Stimulated activated CD8-positive, alpha-beta memory T cell treated with anti-CD3 and anti-CD28 coated beads, Interleukin-2, amount 100 ng/mL, for 48 hours (primary cell): Measurements from ENCODE around the gene MB.
A peak's percentile ranks its signal among the peaks of the same experiment; 100 is the strongest.

Experiments
- DNase-seq, 2 donors: peaks; one replicate each; pipeline ENCODE4 v3.0.0-alpha.2; 2020; ENCODE audit warnings: low read depth in 2 of 2

The MB gene

DNA sequence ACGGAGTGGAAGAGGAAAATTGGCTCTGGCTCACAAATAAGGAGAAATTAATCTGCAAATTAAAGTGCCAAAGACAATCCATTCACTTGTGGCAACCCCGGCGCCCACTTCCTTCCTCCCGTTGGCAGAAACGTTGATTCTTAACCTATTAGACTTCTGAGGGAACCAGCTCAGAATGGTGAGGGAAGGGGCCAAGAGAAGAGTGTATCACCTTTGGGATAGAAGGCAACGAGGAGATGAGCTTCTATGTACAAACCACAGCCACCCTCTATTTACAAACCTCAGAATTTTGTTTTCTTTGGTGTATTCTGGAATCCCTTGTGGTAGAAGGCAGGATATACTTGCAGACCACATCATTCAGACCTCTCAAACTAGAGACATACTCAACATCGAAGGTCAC lies 1.1 kb downstream of the MB start:
- DNase-seq, result no peak

DNA sequence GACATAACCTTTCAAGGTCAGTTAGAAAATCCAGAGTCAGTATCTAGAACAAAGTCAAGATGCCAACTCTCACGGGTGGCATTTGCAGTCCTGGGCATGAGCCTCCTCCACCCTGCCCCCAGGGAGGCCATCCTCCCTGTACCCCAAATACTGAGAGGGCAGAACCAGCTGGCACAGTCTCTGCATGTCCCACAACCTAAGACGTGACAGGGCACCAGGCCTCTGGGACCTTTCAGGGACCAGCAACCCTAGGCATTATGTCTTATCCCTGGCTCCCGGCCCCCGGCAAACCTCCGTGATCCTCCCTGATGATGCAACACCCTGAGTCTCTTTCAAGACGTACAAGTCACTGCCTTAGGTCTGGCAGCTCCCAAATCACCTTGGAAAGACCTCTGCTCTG lies 2.0 kb downstream of the MB start:
- no peak for DNase-seq

DNA sequence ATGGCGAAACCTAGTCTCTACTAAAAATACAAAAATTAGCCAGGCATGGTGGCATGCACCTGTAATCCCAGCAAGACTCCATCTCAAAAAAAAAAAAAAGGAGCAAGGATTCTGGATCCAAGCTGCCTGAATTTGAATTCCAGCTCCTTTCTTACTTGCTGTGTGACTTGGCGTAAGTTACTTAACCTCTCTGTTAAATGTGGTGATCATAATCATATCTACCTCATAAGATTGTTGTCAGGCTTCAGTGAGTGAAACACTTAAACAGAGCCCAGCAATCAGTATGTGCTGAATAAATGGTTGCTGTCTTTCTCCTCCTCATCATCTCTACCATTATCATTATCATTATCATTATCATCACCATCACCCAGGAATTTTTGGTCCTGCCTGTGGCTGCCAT lies 2.7 kb downstream of the MB start:
- no peak for DNase-seq

DNA sequence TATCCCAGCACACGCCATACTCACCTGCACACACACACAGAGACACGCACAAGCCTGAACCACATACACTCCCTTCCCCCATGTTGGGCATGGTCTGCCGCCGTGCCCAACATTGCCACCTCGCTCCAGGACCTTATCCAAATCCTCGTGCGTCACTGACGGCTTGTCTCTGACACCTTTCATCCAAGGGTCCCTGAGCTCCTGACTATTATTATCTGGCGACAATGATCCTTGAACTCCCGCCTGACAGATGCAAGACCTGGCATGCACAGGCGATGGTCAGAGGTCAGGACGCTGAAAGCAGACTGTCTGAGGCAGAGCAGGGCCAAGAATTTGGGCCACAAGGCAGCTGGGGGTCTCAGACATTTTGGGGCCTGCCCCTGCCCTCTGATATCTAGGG lies 4.2 kb downstream of the MB start:
- no peak for DNase-seq

DNA sequence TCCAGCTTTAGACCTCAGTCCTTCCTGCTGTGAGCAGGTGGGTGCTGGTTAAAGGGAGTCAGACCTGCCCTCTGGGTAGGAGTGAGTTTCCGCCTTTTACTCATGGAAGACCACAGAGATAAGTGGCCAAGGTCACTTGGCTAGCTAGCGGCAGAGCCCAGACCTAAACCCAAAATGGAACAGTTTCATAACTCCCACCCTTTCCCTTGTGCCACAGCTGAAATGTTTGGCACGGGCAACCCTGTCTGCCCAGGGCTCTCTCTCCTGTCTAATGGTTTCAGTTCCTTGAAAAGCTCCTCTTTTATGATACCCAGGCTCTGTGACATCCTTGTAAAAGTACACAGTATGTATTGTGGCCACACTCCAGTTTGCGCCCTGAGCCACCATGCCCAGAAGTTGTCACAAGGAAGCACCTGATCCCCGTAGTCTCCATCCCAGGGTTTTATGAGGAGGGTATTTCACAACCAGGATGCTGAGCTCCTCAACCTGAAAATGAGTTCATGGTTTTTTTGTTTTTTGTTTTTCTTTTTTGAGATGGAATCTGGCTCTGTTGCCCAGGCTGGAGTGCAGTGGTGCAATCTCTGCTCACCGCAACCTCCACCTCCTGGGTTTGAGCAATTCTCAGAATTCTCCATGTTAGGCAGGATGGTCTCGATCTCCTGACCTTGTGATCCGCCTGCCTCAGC lies 5.1 kb downstream of the MB start:
- no peak for DNase-seq

DNA sequence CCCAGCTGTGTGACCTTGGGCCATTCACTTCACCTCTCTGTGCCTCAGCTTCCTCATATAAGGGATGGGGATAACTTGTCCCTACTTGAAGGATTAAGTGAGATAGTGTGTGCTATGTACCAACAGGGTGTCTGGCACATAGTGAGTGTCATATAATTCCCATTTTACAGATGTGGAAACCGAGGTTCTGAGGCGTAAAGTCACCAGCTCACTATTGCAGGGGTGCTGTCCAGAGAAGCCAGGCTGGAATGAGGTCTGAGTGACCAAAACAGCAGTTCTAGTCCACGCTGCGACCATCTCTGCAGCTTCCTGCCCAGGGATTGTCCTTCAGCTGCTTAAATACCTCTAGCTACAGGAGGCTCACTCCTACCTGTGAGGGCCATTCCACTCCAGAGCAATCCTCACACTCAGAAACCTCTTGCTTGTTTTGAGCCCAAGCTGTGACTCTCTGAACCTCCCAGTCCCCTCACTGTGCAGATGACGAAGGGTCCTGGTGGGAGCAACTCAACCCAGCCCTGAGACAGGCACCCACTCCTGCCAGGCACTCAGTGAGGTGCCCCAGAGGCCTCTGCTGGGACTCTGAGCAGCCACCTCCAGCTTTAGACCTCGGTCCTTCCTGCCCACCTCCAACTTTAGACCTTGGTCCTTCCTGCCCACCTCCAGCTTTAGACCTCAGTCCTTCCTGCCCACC lies 5.8 kb downstream of the MB start:
- DNase-seq, result no peak

DNA sequence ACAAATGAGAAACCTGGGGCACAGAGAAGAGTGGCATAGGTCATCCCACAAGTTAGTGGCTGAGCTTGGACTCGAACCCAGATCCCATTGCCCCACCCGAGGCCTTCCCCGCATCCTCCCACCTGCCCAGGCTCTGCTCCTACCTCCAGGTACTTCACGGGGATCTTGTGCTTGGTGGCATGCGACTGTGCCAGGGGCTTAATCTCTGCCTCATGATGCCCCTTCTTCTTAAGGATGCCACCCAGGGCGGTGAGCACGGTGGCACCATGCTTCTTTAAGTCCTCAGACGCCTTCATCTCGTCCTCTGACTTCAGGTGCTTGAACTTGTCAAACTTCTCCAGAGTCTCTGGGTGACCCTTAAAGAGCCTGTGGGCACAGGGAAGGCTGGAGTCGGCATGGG lies 6.4 kb downstream of the MB start:
- no peak for DNase-seq

DNA sequence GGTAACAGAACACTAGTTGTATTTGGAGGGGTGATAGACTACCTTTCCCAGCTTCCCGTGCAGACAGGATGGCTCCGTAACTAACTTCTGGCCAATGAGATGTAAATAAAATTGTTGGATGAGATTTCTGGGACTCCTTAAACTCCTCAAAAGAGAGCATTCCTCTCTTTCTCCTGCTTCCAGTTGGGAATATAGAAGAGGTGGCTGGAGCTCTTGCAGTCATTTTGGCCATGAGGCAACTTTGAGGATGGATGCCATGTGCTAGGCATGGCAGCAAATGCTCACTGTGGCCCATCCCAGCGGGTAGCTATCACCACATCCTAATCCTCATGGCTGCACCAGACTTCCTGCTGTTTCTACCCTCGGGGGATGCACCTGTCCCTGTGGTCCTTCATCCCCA lies 7.4 kb downstream of the MB start:
- DNase-seq, result no peak

DNA sequence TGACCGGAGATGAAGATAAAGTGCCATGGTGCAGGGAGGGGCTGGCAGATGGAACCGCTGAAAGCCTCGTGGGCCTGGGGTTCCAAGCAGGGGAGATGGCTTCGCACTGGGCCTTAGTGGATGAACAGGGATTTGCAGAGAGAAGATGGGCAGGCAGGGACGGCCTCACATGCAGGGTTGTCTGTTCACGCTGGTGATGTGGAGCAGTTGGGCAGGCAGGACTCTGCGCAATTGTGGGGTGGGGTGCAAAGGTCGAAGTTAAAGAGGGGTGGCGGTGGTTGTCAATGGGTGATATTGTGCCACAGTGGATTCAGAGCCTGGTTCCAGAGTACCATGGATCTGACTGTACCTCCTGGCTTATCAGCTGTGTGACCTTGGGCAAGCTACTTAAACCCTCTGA lies 7.9 kb downstream of the MB start:
- no peak for DNase-seq

DNA sequence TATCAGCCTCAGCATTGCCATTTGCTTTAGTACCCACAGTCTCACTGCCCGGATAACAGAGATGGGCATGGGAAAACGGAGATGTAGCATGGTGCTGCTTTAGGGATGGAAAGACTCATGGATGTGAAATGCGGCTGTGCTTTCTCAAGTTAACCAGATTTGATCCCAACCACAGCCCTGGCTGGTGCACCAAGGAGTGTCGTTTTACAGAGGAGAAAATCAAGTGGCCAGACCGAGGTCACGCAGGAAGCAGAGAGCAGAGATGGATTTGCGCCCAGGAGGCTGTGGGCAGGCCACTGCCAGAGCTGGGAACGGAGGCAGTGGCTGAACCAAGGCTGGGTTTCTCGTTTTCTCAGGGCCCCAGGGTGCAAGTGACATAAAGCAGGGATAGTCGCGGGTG lies 9.0 kb downstream of the MB start:
- DNase-seq, result no peak

DNA sequence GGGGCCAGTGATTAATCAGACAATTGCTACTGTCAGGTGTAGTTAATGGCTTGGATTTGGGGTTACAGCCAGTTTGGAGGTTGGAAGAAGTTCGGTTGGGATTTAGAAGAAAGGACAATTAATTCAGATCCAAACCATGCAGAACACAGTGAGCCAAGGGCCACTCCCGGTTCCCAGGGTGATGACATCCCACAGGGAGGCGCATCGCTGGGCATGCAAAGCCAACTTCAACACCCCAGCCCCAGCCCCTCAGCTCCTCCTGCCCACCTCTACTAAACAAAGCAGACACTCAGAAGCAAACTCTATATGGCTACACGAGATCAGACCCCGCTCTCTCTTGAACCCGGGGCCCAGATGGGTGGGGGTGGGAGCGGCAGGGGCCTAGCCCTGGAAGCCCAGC lies 10.2 kb downstream of the MB start:
- DNase-seq, result no peak

DNA sequence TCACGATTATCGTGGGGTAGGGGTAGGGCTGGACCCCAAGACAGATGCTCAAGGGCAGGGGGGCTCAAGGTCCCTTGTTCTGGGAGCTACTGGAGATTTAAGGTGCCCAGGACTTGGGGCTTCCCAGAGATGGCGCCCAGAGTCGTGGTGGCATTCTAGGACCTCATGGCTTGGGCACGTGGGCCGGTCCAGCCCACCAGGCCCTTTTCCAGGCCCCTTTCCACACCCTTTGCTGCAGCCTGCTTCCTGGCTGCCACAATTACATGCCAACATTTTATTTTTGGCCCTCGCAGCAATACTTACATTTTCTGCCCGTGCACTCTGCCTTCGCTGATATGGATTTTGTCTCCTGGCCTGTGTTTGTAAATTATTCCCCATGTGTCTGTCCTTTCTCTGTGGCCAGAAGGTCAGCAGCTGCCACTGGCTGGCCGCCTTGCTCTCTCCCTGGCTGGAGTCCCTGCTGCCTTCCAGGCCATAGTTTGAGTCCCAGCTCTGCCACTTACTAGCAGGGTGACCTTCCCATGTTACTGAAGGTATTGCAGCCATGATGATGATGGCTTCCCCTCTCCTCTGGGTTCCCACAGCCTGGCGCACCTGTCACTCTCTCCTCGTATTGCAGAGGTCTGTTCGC lies 11.2 kb downstream of the MB start:
- no peak for DNase-seq

DNA sequence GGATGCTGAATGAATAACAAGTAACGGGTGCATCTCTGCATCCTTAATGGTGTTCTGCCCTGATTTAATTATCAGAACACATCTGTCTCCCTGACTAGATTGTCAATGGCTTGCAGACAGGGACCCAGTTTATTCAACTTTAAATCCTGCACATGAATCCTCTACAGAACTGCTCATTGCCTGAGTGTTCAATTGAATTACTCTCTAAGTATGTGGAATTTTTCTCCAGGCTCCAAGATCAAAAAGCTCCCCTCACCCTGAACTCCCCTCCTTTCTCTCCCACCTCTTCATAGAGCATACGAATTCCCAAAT lies 11.8 kb downstream of the MB start:
- DNase-seq, result no peak

DNA sequence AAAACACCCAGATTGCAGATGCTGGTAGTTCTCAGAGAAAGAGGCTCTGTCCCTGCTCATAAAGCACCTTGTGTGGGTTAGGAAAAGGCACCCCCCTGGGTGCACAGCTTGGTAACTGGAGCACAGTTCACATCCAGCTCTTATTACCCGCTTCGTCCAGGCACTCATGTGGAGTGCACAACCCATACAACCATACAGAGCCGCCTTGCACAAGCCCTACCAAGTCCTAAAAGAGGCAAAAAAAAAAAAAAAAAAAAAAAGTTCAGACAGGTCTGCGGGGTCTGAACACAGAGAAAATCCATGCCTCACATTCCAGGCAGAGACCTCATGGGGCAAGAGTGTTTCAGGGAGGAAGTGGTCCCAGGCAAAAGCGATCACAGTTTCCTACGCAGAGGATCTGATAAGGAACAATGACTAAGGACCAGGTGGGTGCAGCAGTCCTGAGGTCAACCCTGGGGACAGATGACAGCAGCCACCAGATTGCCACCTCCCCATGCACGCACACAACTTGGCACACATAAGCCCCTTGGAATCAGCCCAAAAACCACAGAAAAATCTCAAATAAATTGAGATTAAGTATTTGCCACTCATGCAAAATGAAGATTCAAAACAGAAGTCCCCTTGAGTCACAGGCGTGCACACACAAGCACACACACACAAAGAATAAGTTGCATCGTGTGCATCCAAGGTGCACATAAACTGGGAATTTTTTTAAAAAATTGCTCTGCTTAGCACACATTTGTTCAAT lies 12.3 kb downstream of the MB start:
- DNase-seq, result peak in 1 of 2 donors; percentile 22

DNA sequence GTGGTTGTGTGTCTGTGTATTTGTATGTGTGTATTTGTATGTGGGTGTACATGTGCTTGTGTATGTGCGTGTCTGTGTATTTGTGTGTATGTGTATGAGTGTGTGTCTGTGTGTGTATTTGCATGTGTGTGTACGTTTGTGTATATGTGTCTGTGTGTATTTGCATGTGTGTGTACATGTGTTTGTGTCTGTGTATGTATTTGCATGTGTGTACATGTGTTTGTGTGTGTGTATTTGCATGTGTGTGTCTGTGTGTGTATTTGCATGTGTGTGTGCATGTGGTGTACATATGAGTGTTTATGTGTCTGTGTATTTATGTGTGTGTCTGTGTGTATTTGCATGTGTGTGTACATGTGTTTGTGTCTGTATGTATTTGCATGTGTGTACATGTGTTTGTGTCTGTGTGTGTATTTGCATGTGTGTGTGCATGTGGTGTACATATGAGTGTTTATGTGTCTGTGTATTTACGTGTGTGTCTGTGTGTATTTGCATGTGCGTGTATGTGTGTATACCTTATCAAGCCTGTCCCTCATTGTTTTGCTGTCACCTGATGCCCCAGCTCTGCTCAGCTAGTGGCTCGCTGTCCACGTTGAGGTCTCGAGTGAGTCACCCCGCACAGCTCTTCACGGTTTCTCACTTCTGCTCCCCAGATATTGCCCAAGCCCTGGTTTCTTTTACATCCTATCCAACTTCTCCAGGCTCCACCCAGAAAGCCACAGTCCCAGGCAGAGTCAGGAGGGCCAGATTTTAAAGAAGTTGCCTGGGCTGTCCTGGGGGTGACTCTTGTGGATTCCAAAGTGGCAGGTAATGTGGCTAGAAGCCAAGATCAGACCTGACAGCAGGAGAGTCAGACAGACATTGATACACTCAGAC lies 15.2 kb downstream of the MB start:
- no peak for DNase-seq

DNA sequence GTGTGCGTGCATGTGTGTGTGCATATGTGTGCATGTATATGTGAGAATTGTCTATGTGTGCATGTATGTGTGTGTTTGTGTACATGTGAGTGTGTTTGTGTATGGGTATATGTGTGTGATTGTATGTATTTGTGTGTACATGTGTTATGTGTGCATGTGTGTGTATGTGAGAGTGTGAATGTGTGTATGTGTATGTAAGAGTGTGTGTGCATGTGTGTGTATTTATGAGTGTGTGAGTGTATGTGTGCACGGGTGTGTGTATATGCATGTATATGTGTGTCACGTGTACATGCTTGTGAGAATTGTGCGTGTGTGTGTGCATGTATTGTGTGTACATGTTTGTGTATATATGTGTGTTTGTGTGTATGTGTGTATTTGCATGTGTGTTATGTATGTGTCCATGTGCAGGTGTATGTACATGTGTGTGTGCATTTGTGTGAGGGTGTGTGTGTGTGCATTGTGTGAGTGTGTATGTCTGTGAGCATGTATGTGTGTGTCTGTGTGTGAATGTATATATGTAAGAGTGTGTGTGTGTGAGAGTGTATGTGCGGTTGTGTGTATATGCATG lies 16.0 kb downstream of the MB start:
- no peak for DNase-seq

DNA sequence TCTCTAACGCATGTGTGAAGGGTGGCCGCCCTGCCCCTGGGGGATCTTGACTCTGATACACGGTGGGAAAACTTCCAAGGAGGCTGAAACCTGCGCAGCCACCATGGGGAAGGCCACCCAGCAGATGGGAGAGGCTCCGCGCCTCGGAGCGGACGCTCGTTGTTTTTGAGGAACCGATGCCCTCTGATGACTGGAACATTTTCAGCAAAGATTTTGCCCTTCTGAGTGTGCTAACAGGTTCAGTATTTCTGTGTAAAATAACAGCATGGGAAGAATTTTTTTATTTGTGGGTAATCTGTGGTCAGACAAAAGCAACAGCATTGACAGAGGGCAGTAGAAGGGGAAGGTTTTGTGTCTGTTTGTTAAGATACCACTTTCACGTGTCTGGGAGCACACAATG lies 16.7 kb downstream of the MB start:
- no peak for DNase-seq

DNA sequence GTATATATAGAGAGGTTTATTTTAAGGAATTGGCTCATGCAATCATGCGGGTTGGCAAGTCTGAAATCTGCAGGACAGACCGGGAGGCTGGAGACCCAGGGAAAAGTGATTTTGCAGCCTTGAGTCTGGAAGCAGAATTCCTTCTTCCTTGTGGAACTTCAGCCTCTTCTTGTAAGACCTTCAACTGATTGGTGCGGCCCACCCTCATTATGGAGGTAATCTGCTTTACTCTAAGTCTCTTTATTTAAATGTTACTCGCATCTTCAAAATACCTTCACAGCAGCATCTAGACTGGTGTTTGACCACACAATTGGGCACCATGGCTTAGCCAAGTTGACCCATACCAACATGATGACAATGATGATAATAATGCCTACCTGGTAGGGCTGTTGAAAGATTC lies 17.8 kb downstream of the MB start:
- no peak for DNase-seq

DNA sequence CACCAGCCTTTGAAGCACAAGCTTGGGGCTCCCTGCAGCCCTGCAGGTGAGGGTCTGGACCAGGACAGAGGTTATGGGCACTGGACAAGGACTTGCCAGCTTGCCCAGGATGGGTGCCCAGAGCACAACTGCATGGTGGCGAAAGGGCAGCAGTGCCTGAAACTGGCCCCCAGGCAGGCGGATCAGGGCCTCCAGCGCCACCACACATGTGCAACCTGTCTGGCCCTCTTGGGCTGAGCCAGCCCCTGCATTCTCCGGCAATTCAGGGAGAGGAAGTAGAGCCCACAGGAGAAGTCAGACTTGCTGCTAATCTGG lies 18.8 kb downstream of the MB start:
- no peak for DNase-seq

DNA sequence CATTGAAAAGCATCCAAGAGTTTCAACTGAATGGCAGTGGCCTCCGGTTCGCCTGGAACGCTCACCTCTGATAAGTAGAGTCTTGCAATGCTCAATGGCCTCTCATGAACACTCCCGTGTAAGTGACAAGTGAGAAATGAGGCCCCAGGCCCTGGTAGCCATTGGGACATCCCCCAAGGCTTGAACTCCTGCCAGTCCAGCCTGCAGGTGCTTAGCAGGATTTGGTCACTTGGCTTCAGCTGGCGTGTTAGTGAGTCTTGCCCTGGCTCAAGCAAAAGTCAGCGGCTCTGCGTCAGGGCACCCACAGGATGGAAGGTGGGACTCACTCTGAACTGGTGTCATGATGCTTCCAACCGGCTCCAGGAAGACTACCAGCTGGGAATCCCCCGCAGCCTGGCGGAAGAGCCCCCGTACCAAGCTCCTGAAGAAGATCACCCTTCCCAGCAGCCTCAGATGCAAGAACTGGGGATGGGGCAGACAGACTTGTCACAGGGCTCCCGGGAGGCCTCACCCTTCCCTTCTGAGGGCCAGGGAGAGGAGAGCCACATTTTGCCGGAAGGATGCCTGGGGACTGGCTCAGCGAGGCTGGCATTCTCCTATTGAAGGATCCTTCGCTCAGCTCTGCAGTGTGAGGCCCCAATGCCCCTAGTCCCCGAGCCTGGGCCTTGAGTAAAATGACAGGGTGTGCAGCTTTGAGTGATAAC lies 19.3 kb downstream of the MB start:
- no peak for DNase-seq

DNA sequence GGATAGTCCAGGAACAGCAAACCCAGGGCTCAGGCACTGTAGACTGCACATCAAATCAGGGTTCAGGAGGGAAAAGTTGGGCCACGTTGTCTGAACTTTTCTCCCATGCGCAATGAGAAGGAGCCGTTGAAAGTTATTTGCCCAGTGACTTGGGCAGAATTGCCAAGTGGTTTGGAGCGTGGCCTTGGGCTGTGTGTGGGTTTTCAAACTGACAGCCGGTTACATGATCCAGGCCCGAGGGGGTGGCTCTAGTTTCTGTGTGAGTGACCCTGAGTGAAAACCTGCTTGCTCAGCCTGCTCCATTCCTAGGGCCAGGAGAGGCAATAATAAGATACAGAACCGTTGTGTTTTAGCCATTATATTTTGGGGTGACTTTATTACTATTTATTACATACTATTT lies 20.3 kb downstream of the MB start:
- no peak for DNase-seq
